HG02642 (cell line): Measurements from ENCODE around the gene HSPB7.
"Not testable (repeated sequence)": the region's sequence is repeated elsewhere in the genome, so short reads cannot be mapped to it uniquely, and the experiment has no call there.

ENCODE experiments used
- ATAC-seq: cut with Tn5 transposase; IDR thresholded peaks from one replicate; pipeline ENCODE4 v1.9.1; 2021; ENCODE audit warnings: mild to moderate bottlenecking; ENCODE audit not compliant: unreplicated experiment, poor library complexity

The HSPB7 gene

GRCh38 chr1:16017461-16018303 is at the start of gene HSPB7:
HSPB7 (minus strand) TSS chr1:16018043; CDS start chr1:16017963, 80 bp downstream.
- ATAC-seq, result no peak

- no peak for ATAC-seq
Observed at GRCh38 chr1:16067127-16067768, 49.4 kb upstream of the HSPB7 start.

GRCh38 chr1:16066245-16066644 is 48.4 kb upstream of the HSPB7 start:
- ATAC-seq, result no peak

GRCh38 chr1:16065269-16065576 is 47.4 kb upstream of the HSPB7 start:
- no peak for ATAC-seq

GRCh38 chr1:16064536-16065268 is 46.9 kb upstream of the HSPB7 start:
- no peak for ATAC-seq

GRCh38 chr1:16063921-16064320 is 46.1 kb upstream of the HSPB7 start:
- no peak for ATAC-seq

- ATAC-seq, result no peak
Observed at GRCh38 chr1:16063226-16063829, 45.5 kb upstream of the HSPB7 start.

- not testable (repeated sequence) for ATAC-seq
Observed at GRCh38 chr1:16062687-16063075, 44.8 kb upstream of the HSPB7 start.

- ATAC-seq, result not testable (repeated sequence)
Observed at GRCh38 chr1:16061989-16062686, 44.3 kb upstream of the HSPB7 start.

- ATAC-seq, result no peak
Observed at GRCh38 chr1:16061266-16061665, 43.4 kb upstream of the HSPB7 start.

GRCh38 chr1:16058394-16059120 is 40.7 kb upstream of the HSPB7 start:
- ATAC-seq, result not testable (repeated sequence)

- ATAC-seq, result not testable (repeated sequence)
Observed at GRCh38 chr1:16057314-16057915, 39.6 kb upstream of the HSPB7 start.

- ATAC-seq, result not testable (repeated sequence)
Observed at GRCh38 chr1:16056521-16056912, 38.7 kb upstream of the HSPB7 start.

- ATAC-seq, result peak; percentile 59
Observed at GRCh38 chr1:16055613-16056520, 38.0 kb upstream of the HSPB7 start.

- no peak for ATAC-seq
Observed at GRCh38 chr1:16054598-16055540, 37.0 kb upstream of the HSPB7 start.

- ATAC-seq, result no peak
Observed at GRCh38 chr1:16053781-16054502, 36.1 kb upstream of the HSPB7 start.
